Parathyroid adenoma (tissue), 2 donors: ENCODE measurements around the gene CLCA2.

ENCODE experiments used
- H2AFZ ChIP-seq: fragments of 300-600 bp; sonication (generic); one replicate; pipeline ENCODE4 v1.7.0; 2017; ENCODE audit warnings: antibody characterized with exemption, mild to moderate bottlenecking
- H3K27ac ChIP-seq: fragments of 300-600 bp; sonication (generic); one replicate; pipeline ENCODE4 v1.7.0; 2017
- H3K27me3 ChIP-seq: fragments of 300-600 bp; sonication (generic); one replicate; pipeline ENCODE4 v1.7.0; 2017; ENCODE audit warnings: low read length; ENCODE audit not compliant: control insufficient read depth, insufficient read depth
- H3K36me3 ChIP-seq: fragments of 300-600 bp; sonication (generic); one replicate; pipeline ENCODE4 v1.7.0; 2017; ENCODE audit warnings: low read length; ENCODE audit not compliant: control insufficient read depth, insufficient read depth
- H3K4me1 ChIP-seq: fragments of 300-600 bp; sonication (generic); one replicate; pipeline ENCODE4 v1.7.0; 2017; ENCODE audit warnings: control low read depth
- H3K4me2 ChIP-seq: fragments of 300-600 bp; sonication (generic); one replicate; pipeline ENCODE4 v1.7.0; 2017; ENCODE audit warnings: low read length
- H3K4me3 ChIP-seq: fragments of 300-600 bp; sonication (generic); one replicate; pipeline ENCODE4 v1.7.0; 2017; ENCODE audit warnings: low read depth, low read length
- H3K79me2 ChIP-seq: fragments of 300-600 bp; sonication (generic); one replicate; pipeline ENCODE4 v1.7.0; 2017; ENCODE audit warnings: control low read depth
- H3K9ac ChIP-seq: fragments of 300-600 bp; sonication (generic); one replicate; pipeline ENCODE4 v1.7.0; 2017; ENCODE audit warnings: mild to moderate bottlenecking
- H3K9me3 ChIP-seq: fragments of 300-600 bp; sonication (generic); one replicate; pipeline ENCODE4 v1.7.0; 2017; ENCODE audit warnings: low read length; ENCODE audit not compliant: control insufficient read depth
- CTCF ChIP-seq: fragments of 300-600 bp; sonication (generic); IDR thresholded peaks from one replicate; pipeline ENCODE4 v1.7.0; 2017; ENCODE audit warnings: antibody characterized with exemption, mild to moderate bottlenecking
- donor health status: primary hyperparathyroidism.

Gene CLCA2

GRCh38 chr1:86381223-86381622 is 42.7 kb upstream of the CLCA2 start:
- no peak overlapping the region for H3K4me2 ChIP-seq
- H3K9me3 ChIP-seq = no peaks in the 10 kb centered on the region
- no peaks in the 10 kb centered on the region for H3K4me1 ChIP-seq
- H2AFZ ChIP-seq = no peak overlapping the region
- no peak overlapping the region for H3K27ac ChIP-seq
- no peak overlapping the region for H3K9ac ChIP-seq
- no peaks in the 10 kb centered on the region for H3K27me3 ChIP-seq
- TF ChIP-seq CTCF = no peak
- no peaks in the 10 kb centered on the region for H3K79me2 ChIP-seq
- no peak overlapping the region for H3K4me3 ChIP-seq
- no peaks in the 10 kb centered on the region for H3K36me3 ChIP-seq

GRCh38 chr1:86382878-86383277 is 41.1 kb upstream of the CLCA2 start:
- no peaks in the 10 kb centered on the region for H3K36me3 ChIP-seq
- no peak overlapping the region for H3K27ac ChIP-seq
- H3K4me2 ChIP-seq = no peak overlapping the region
- no peaks in the 10 kb centered on the region for H3K9me3 ChIP-seq
- no peak for TF ChIP-seq CTCF
- H3K4me3 ChIP-seq = no peak overlapping the region
- no peak overlapping the region for H2AFZ ChIP-seq
- no peaks in the 10 kb centered on the region for H3K27me3 ChIP-seq
- no peak overlapping the region for H3K9ac ChIP-seq
- no peaks in the 10 kb centered on the region for H3K79me2 ChIP-seq
- no peaks in the 10 kb centered on the region for H3K4me1 ChIP-seq

GRCh38 chr1:86387916-86388627 is 35.9 kb upstream of the CLCA2 start:
- TF ChIP-seq CTCF = no peak
- H3K36me3 ChIP-seq = no peaks in the 10 kb centered on the region
- H3K4me1 ChIP-seq = no peaks in the 10 kb centered on the region
- H3K27ac ChIP-seq = no peak overlapping the region
- no peak overlapping the region for H3K4me2 ChIP-seq
- H2AFZ ChIP-seq = no peak overlapping the region
- no peak overlapping the region for H3K4me3 ChIP-seq
- H3K27me3 ChIP-seq = no peaks in the 10 kb centered on the region
- H3K79me2 ChIP-seq = no peaks in the 10 kb centered on the region
- H3K9me3 ChIP-seq = no peaks in the 10 kb centered on the region
- no peak overlapping the region for H3K9ac ChIP-seq

GRCh38 chr1:86388777-86389176 is 35.2 kb upstream of the CLCA2 start:
- H3K27me3 ChIP-seq = no peaks in the 10 kb centered on the region
- no peak for TF ChIP-seq CTCF

GRCh38 chr1:86389307-86389706 is 34.7 kb upstream of the CLCA2 start:
- H3K4me1 ChIP-seq = no peaks in the 10 kb centered on the region
- no peaks in the 10 kb centered on the region for H3K79me2 ChIP-seq
- no peaks in the 10 kb centered on the region for H3K27me3 ChIP-seq
- TF ChIP-seq CTCF = no peak
- no peaks in the 10 kb centered on the region for H3K36me3 ChIP-seq
- no peak overlapping the region for H3K9ac ChIP-seq
- H3K4me2 ChIP-seq = no peak overlapping the region
- H3K9me3 ChIP-seq = no peaks in the 10 kb centered on the region
- H3K4me3 ChIP-seq = no peak overlapping the region
- no peak overlapping the region for H2AFZ ChIP-seq
- no peak overlapping the region for H3K27ac ChIP-seq

More at GRCh38 chr1:86388777-86389176, 35.2 kb upstream of the CLCA2 start:
- Histone ChIP-seq H3K9me3 (no peaks in the 10 kb centered on the region), H3K9ac (no peak overlapping the region), H3K36me3 (no peaks in the 10 kb centered on the region), H2AFZ (no peak overlapping the region), H3K4me1 (no peaks in the 10 kb centered on the region), H3K4me3 (no peak overlapping the region), H3K79me2 (no peaks in the 10 kb centered on the region), H3K4me2 (no peak overlapping the region), H3K27ac (no peak overlapping the region)
